DOHH2 (cell line): ENCODE data around the gene PRDM16.

Experiments used
- H3F3A ChIP-seq: fragments of 200-600 bp; sonication (generic), shearing (Covaris generic); 2 replicates; pipeline ENCODE4 v1.6.0; 2016; ENCODE audit warnings: antibody characterized with exemption, mild to moderate bottlenecking; ENCODE audit not compliant: control insufficient read depth, insufficient read depth
- H3K27ac ChIP-seq: fragments of 200-600 bp; sonication (generic); 2 replicates; pipeline ENCODE4 v1.5.1; 2014; ENCODE audit warnings: low read depth, mild to moderate bottlenecking, low read length, moderate library complexity
- H3K27me3 ChIP-seq: fragments of 200-600 bp; sonication (generic); 2 replicates; pipeline ENCODE4 v1.6.1; 2014; ENCODE audit warnings: mild to moderate bottlenecking, low read length, mixed read lengths; ENCODE audit not compliant: control insufficient read depth
- H3K36me3 ChIP-seq: fragments of 200-600 bp; sonication (generic); 2 replicates; pipeline ENCODE4 v1.6.1; 2014; ENCODE audit warnings: mild to moderate bottlenecking, low read length, moderate library complexity, mixed read lengths; ENCODE audit not compliant: control insufficient read depth
- H3K4me1 ChIP-seq: fragments of 200-600 bp; sonication (generic); 2 replicates; pipeline ENCODE4 v1.6.1; 2014; ENCODE audit warnings: mild to moderate bottlenecking, low read length, mixed read lengths; ENCODE audit not compliant: control insufficient read depth
- H3K4me2 ChIP-seq: fragments of 200-600 bp; sonication (generic); 2 replicates; pipeline ENCODE4 v1.6.0; 2014; ENCODE audit warnings: mild to moderate bottlenecking, low read length, moderate library complexity
- H3K4me3 ChIP-seq: fragments of 200-600 bp; sonication (generic); 2 replicates; pipeline ENCODE4 v1.5.1; 2014; ENCODE audit warnings: mild to moderate bottlenecking, low read length, mixed read lengths
- H3K79me2 ChIP-seq: fragments of 200-600 bp; sonication (generic); 2 replicates; pipeline ENCODE4 v1.6.1; 2014; ENCODE audit warnings: mild to moderate bottlenecking, low read length, mixed read lengths; ENCODE audit not compliant: control insufficient read depth
- H3K9me2 ChIP-seq: fragments of 200-600 bp; sonication (generic); replicated peaks from 2 replicates; pipeline ENCODE4 v1.6.1; 2014; ENCODE audit warnings: mild to moderate bottlenecking, low read length, mixed read lengths; ENCODE audit not compliant: control insufficient read depth
- H3K9me3 ChIP-seq: fragments of 200-600 bp; sonication (generic); 2 replicates; pipeline ENCODE4 v1.6.1; 2014; ENCODE audit warnings: antibody characterized with exemption, low read length, mixed read lengths; ENCODE audit not compliant: control insufficient read depth, insufficient read depth
- H4K20me1 ChIP-seq: fragments of 200-600 bp; sonication (generic); 2 replicates; pipeline ENCODE4 v1.6.0; 2014; ENCODE audit warnings: low read depth, mild to moderate bottlenecking, antibody characterized with exemption, low read length, moderate library complexity; ENCODE audit not compliant: control insufficient read depth, insufficient read depth
- EZH2phosphoT487 ChIP-seq: fragments of 200-600 bp; sonication (generic); IDR thresholded peaks from 2 replicates; pipeline ENCODE4 v1.6.1; 2017; ENCODE audit warnings: borderline replicate concordance, mild to moderate bottlenecking, antibody characterized with exemption, low read length, moderate library complexity, mixed read lengths
- TF ChIP-seq, protein P1 (sequence below): fragments of 200-600 bp; sonication (generic); IDR thresholded peaks from one replicate; pipeline ENCODE4 v1.5.1; 2014; ENCODE audit warnings: antibody characterized with exemption, mild to moderate bottlenecking, low read depth, low read length; ENCODE audit not compliant: poor library complexity, severe bottlenecking

Gene PRDM16

DNA sequence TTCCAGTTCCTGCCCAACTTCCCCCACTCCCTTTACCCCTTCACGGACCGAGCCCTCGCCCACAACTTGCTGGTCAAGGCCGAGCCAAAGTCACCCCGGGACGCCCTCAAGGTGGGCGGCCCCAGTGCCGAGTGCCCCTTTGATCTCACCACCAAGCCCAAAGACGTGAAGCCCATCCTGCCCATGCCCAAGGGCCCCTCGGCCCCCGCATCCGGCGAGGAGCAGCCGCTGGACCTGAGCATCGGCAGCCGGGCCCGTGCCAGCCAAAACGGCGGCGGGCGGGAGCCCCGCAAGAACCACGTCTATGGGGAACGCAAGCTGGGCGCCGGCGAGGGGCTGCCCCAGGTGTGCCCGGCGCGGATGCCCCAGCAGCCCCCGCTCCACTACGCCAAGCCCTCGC lies 343.4 kb downstream of the PRDM16 start:
- Histone ChIP-seq H3K36me3 (no peaks in the 10 kb centered on the region), H3K9me2 (no peaks in the 10 kb centered on the region), H3K4me3 (no peak overlapping the region), H3K9me3 (peaks cover 12% of the 10 kb centered on the region; the same call in 1 of the 2 replicates), H3K4me1 (no peaks in the 10 kb centered on the region), H3K4me2 (no peak overlapping the region), H3F3A (no peaks in the 10 kb centered on the region), H3K79me2 (no peaks in the 10 kb centered on the region), H4K20me1 (no peaks in the 10 kb centered on the region), H3K27ac (no peak overlapping the region), H3K27me3 (no peaks in the 10 kb centered on the region)
- no peak for TF ChIP-seq EZH2phosphoT487
- TF ChIP-seq, protein P1, sequence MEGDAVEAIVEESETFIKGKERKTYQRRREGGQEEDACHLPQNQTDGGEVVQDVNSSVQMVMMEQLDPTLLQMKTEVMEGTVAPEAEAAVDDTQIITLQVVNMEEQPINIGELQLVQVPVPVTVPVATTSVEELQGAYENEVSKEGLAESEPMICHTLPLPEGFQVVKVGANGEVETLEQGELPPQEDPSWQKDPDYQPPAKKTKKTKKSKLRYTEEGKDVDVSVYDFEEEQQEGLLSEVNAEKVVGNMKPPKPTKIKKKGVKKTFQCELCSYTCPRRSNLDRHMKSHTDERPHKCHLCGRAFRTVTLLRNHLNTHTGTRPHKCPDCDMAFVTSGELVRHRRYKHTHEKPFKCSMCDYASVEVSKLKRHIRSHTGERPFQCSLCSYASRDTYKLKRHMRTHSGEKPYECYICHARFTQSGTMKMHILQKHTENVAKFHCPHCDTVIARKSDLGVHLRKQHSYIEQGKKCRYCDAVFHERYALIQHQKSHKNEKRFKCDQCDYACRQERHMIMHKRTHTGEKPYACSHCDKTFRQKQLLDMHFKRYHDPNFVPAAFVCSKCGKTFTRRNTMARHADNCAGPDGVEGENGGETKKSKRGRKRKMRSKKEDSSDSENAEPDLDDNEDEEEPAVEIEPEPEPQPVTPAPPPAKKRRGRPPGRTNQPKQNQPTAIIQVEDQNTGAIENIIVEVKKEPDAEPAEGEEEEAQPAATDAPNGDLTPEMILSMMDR: no peak

GRCh38 chr1:3413975-3414710 lies 345.1 kb downstream of the PRDM16 start:
- no peaks in the 10 kb centered on the region for H3K27me3 ChIP-seq
- H3K9me2 ChIP-seq: no peaks in the 10 kb centered on the region
- peaks cover 15% of the 10 kb centered on the region; the same call in 1 of the 2 replicates for H3K9me3 ChIP-seq
- H3K4me3 ChIP-seq: no peak overlapping the region
- H3K79me2 ChIP-seq: no peaks in the 10 kb centered on the region
- H3K4me1 ChIP-seq: no peaks in the 10 kb centered on the region
- TF ChIP-seq, protein P1: no peak
- TF ChIP-seq EZH2phosphoT487: no peak
- H3K36me3 ChIP-seq: no peaks in the 10 kb centered on the region
- no peak overlapping the region for H3K27ac ChIP-seq
- H4K20me1 ChIP-seq: no peaks in the 10 kb centered on the region
- H3K4me2 ChIP-seq: no peak overlapping the region
- H3F3A ChIP-seq: no peaks in the 10 kb centered on the region

- Histone ChIP-seq H3K27ac (no peak overlapping the region), H3K9me2 (no peaks in the 10 kb centered on the region), H3K9me3 (peaks cover 15% of the 10 kb centered on the region; the same call in 1 of the 2 replicates), H3K4me2 (no peak overlapping the region), H3K79me2 (no peaks in the 10 kb centered on the region), H3K4me3 (no peak overlapping the region), H3K36me3 (no peaks in the 10 kb centered on the region), H4K20me1 (no peaks in the 10 kb centered on the region), H3K27me3 (no peaks in the 10 kb centered on the region), H3F3A (no peaks in the 10 kb centered on the region), H3K4me1 (no peaks in the 10 kb centered on the region)
- TF ChIP-seq, protein P1: no peak
- no peak for TF ChIP-seq EZH2phosphoT487
Observed at GRCh38 chr1:3415260-3416090, 346.5 kb downstream of the PRDM16 start.
